Left cardiac atrium (tissue), 2 donors: Measurements from ENCODE around the gene ZBTB16. TPM values are rescaled to one million over a fixed set of nuclear protein-coding genes. Genes with fewer than 3 reads are reported as not detected.

ENCODE experiments used
- total RNA-seq, 2 donors: library from RNA; stranded (reverse); fragmentation: NEBNext Ultra II Directional; extraction: Animal tissue kit (Norgen Biotek cat#: 25700); gene quantifications; one replicate each; pipeline ENCODE4 v1.2.1, GENCODE V29; 2021
- donor health status: DM: no; HTN: yes; CAD: no; lungs with severe emphysema.
- donor health status: DM: yes; HTN: yes; CAD: no.

ZBTB16 gene
- total RNA-seq, 2 donors from 2014 or later, result 65.2 to 79.5 TPM

Other genes with a start within 250 kb of the ZBTB16 start
- 10 to 100 TPM; 72.7 to 81.6 TPM for gene USP28, start 184.1 kb upstream of the ZBTB16 start, total RNA-seq
- gene HTR3B, start 154.9 kb upstream of the ZBTB16 start, total RNA-seq, result not detected
- under 1 TPM in 1 of 2 donors, not detected in 1; 0.18 TPM for gene HTR3A, start 84.6 kb upstream of the ZBTB16 start, total RNA-seq
- 100 to 1,000 TPM; 119 to 298 TPM for gene NNMT, start 236.7 kb downstream of the ZBTB16 start, total RNA-seq